Superior temporal gyrus (tissue), 1 donor: Measurements from ENCODE around the gene UNC50.

Experiments
- DNase-seq: peaks from one replicate; pipeline ENCODE4 v3.0.0-alpha.2; 2016; ENCODE audit errors: extremely low spot score

The UNC50 gene

GRCh38 chr2:98665677-98666076 is 57.3 kb downstream of the UNC50 start:
- DNase-seq: no peak
